ENCODE results near the gene NECTIN1.

Gene NECTIN1

GRCh38 chr11:119671561-119672015, 57.4 kb downstream of the NECTIN1 start:
- no peak for DNase-seq (ENCODE audit: low spot score)

- DNase-seq (ENCODE audit: low spot score), result no peak
Observed at GRCh38 chr11:119671051-119671450, 57.9 kb downstream of the NECTIN1 start.

GRCh38 chr11:119669487-119669886, 59.5 kb downstream of the NECTIN1 start:
- no peak for DNase-seq (ENCODE audit: low spot score)

- no peak for DNase-seq (ENCODE audit: low spot score)
Observed at GRCh38 chr11:119668676-119669075, 60.3 kb downstream of the NECTIN1 start.

GRCh38 chr11:119666463-119667131, 62.4 kb downstream of the NECTIN1 start:
- peak; percentile 93 for DNase-seq (ENCODE audit: low spot score)

GRCh38 chr11:119666061-119666460, 62.9 kb downstream of the NECTIN1 start:
- no peak for DNase-seq (ENCODE audit: low spot score)

- no peak for DNase-seq (ENCODE audit: low spot score)
Observed at GRCh38 chr11:119664701-119665420, 64.1 kb downstream of the NECTIN1 start.

- no peak for DNase-seq (ENCODE audit: low spot score)
Observed at GRCh38 chr11:119664063-119664572, 64.9 kb downstream of the NECTIN1 start.

- DNase-seq (ENCODE audit: low spot score), result no peak
Observed at GRCh38 chr11:119663279-119663678, 65.7 kb downstream of the NECTIN1 start.

- DNase-seq (ENCODE audit: low spot score), result no peak
Observed at GRCh38 chr11:119661226-119661625, 67.8 kb downstream of the NECTIN1 start.

- no peak for DNase-seq (ENCODE audit: low spot score)
Observed at GRCh38 chr11:119659971-119660723, 68.9 kb downstream of the NECTIN1 start.

- DNase-seq (ENCODE audit: low spot score), result no peak
Observed at GRCh38 chr11:119652907-119653659, 75.9 kb downstream of the NECTIN1 start.

- no peak for DNase-seq (ENCODE audit: low spot score)
Observed at GRCh38 chr11:119651802-119652584, 77.0 kb downstream of the NECTIN1 start.

- no peak for DNase-seq (ENCODE audit: low spot score)
Observed at GRCh38 chr11:119650251-119650650, 78.7 kb downstream of the NECTIN1 start.

GRCh38 chr11:119647254-119647653, 81.7 kb downstream of the NECTIN1 start:
- no peak for DNase-seq (ENCODE audit: low spot score)

GRCh38 chr11:119645018-119645417, 84.0 kb downstream of the NECTIN1 start:
- DNase-seq (ENCODE audit: low spot score), result no peak

- DNase-seq (ENCODE audit: low spot score), result no peak
Observed at GRCh38 chr11:119644502-119644901, 84.5 kb downstream of the NECTIN1 start.

- DNase-seq (ENCODE audit: low spot score), result no peak
Observed at GRCh38 chr11:119643876-119644225, 85.1 kb downstream of the NECTIN1 start.

GRCh38 chr11:119643212-119643875, 85.7 kb downstream of the NECTIN1 start:
- no peak for DNase-seq (ENCODE audit: low spot score)

- peak; percentile 72 for DNase-seq (ENCODE audit: low spot score)
Observed at GRCh38 chr11:119641983-119642745, 86.8 kb downstream of the NECTIN1 start.

All from HuH-7 (cell line).